Measurements from ENCODE around the gene PREX1.

DNA sequence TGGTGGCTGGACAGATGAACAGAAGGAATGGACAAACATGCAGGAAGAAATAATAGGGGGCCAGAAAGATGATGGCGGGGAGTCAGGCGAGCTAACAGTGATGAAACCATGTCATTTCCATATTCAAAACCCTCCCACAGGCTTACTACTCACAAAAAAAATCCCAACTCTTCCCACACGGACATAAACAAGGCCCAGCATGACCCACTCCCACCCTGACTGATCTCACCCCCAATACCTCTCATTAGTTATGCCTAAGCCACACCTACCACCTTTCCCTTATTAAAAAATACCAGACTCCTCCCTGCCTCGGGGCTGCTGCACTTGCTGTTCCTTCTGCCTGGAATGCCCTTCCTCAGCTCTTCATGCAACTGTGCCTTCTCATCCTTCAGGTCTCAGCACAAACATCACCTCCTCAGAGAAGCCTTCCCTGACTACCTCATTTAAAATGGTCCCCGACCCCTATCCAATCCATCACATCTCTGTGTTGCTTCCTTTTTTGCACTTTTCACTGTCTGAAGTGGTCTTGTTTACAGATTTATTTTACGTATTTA, 145.8 kb downstream of the PREX1 start:
- no peak for TF ChIP-seq YY1 (IDR thresholded peaks at IDR 0.05; ENCODE audit: insufficient read depth, insufficient read length)
- TF ChIP-seq ZNF274 (IDR thresholded peaks at IDR 0.05; ENCODE audit: low read depth, low read length): no peak

Measured in NT2/D1 (cell line).